ENCODE data around the gene NPBWR2. TPM values are rescaled to one million over a fixed set of nuclear protein-coding genes. Genes with fewer than 3 reads are reported as not detected.
A peak's percentile ranks its signal among the peaks of the same experiment; 100 is the strongest.
"Not testable (repeated sequence)": the region's sequence is repeated elsewhere in the genome, so short reads cannot be mapped to it uniquely, and the experiment has no call there.

The NPBWR2 gene
- total and polyA plus RNA-seq, 2 donors: 0.02 TPM; not detected in 1

DNA sequence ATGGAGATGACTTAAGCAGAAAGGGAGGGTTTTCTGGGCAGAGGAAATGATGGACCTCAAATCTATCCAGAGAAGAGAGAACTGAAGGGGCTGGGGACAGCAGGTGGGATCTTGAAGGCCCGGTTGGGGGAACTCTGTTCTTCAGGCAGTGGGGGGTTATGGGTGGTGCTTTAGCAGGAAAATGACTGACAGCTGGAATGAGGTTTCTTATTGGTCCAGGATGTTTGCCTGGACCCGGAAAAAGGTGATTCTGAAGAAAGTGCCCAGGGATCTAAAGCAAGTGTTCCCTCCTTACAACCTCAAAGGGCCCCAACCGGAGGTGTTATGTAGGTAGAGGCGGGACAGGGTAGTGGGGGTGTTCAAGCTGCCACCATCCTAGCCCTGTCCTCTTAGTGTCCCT lies 11.9 kb downstream of the NPBWR2 start:
- no peak for DNase-seq (ENCODE audit: low read depth in 6 of 9, low spot score in 9 of 9)
- Histone ChIP-seq H3K9me3 (ENCODE audit: control insufficient read depth in 2 of 2, insufficient read depth in 1 of 2, low read length in 1 of 2) (no peaks in the 10 kb centered on the region), H3K36me3 (ENCODE audit: control insufficient read depth in 2 of 2, insufficient read depth in 2 of 2, low read length in 1 of 2) (no peaks in the 10 kb centered on the region), H3K27me3 (ENCODE audit: control insufficient read depth in 2 of 2, insufficient read depth in 1 of 2, low read length in 1 of 2) (peaks cover under 1 to 11% of the 10 kb centered on the region in 2 donors), H3K4me3 (ENCODE audit: low read length in 2 of 2) (no peak overlapping the region), H3K27ac (ENCODE audit: low read depth in 1 of 2, low read length in 1 of 2) (no peak overlapping the region), H3K4me1 (ENCODE audit: control insufficient read depth in 2 of 2, insufficient read depth in 2 of 2, low read length in 2 of 2) (peaks cover 0 to 10% of the 10 kb centered on the region in 2 donors)
- 94% methylated on average over 4 of the region's 4 CpGs for WGBS

- no peak for DNase-seq (ENCODE audit: low read depth in 6 of 9, low spot score in 9 of 9)
- peaks cover 0 to 6% of the 10 kb centered on the region in 2 donors for H3K4me1 ChIP-seq (ENCODE audit: control insufficient read depth in 2 of 2, insufficient read depth in 2 of 2, low read length in 2 of 2)
- peaks cover 0 to 2% of the 10 kb centered on the region in 2 donors for H3K9me3 ChIP-seq (ENCODE audit: control insufficient read depth in 2 of 2, insufficient read depth in 1 of 2, low read length in 1 of 2)
- H3K27me3 ChIP-seq (ENCODE audit: control insufficient read depth in 2 of 2, insufficient read depth in 1 of 2, low read length in 1 of 2): peaks cover 0 to 17% of the 10 kb centered on the region in 2 donors
- WGBS: 94% methylated on average over 9 of the region's 9 CpGs
- no peak overlapping the region for H3K27ac ChIP-seq (ENCODE audit: low read depth in 1 of 2, low read length in 1 of 2)
- H3K36me3 ChIP-seq (ENCODE audit: control insufficient read depth in 2 of 2, insufficient read depth in 2 of 2, low read length in 1 of 2): no peaks in the 10 kb centered on the region
- no peak overlapping the region for H3K4me3 ChIP-seq (ENCODE audit: low read length in 2 of 2)
Measured at GRCh38 chr20:64093013-64093503, 14.3 kb downstream of the NPBWR2 start.

GRCh38 chr20:64092258-64093012 lies 14.9 kb downstream of the NPBWR2 start:
- Histone ChIP-seq H3K4me1 (ENCODE audit: control insufficient read depth in 2 of 2, insufficient read depth in 2 of 2, low read length in 2 of 2) (peaks cover 0 to 6% of the 10 kb centered on the region in 2 donors), H3K27me3 (ENCODE audit: control insufficient read depth in 2 of 2, insufficient read depth in 1 of 2, low read length in 1 of 2) (peaks cover 0 to 19% of the 10 kb centered on the region in 2 donors)

GRCh38 chr20:64091770-64092169 lies 15.6 kb downstream of the NPBWR2 start:
- H3K27me3 ChIP-seq (ENCODE audit: control insufficient read depth in 2 of 2, insufficient read depth in 1 of 2, low read length in 1 of 2): peaks cover 0 to 21% of the 10 kb centered on the region in 2 donors
- peaks cover 0 to 6% of the 10 kb centered on the region in 2 donors for H3K4me1 ChIP-seq (ENCODE audit: control insufficient read depth in 2 of 2, insufficient read depth in 2 of 2, low read length in 2 of 2)
- no peaks in the 10 kb centered on the region for H3K36me3 ChIP-seq (ENCODE audit: control insufficient read depth in 2 of 2, insufficient read depth in 2 of 2, low read length in 1 of 2)
- H3K27ac ChIP-seq (ENCODE audit: low read depth in 1 of 2, low read length in 1 of 2): no peak overlapping the region
- WGBS: 69% methylated on average over 16 of the region's 16 CpGs
- no peak overlapping the region for H3K4me3 ChIP-seq (ENCODE audit: low read length in 2 of 2)
- DNase-seq (ENCODE audit: low read depth in 6 of 9, low spot score in 9 of 9): peak in 1 of 9 donors; percentile 39
- H3K9me3 ChIP-seq (ENCODE audit: control insufficient read depth in 2 of 2, insufficient read depth in 1 of 2, low read length in 1 of 2): peaks cover under 1 to 11% of the 10 kb centered on the region in 2 donors

More at GRCh38 chr20:64092258-64093012, 14.9 kb downstream of the NPBWR2 start:
- Histone ChIP-seq H3K27ac (ENCODE audit: low read depth in 1 of 2, low read length in 1 of 2) (no peak overlapping the region), H3K4me3 (ENCODE audit: low read length in 2 of 2) (no peak overlapping the region), H3K9me3 (ENCODE audit: control insufficient read depth in 2 of 2, insufficient read depth in 1 of 2, low read length in 1 of 2) (peaks cover 0 to 8% of the 10 kb centered on the region in 2 donors), H3K36me3 (ENCODE audit: control insufficient read depth in 2 of 2, insufficient read depth in 2 of 2, low read length in 1 of 2) (no peaks in the 10 kb centered on the region)
- 89% methylated on average over 27 of the region's 27 CpGs for WGBS
- DNase-seq (ENCODE audit: low read depth in 6 of 9, low spot score in 9 of 9): no peak

GRCh38 chr20:64091340-64091739 lies 16.0 kb downstream of the NPBWR2 start:
- Histone ChIP-seq H3K4me1 (ENCODE audit: control insufficient read depth in 2 of 2, insufficient read depth in 2 of 2, low read length in 2 of 2) (peaks cover 0 to 6% of the 10 kb centered on the region in 2 donors), H3K9me3 (ENCODE audit: control insufficient read depth in 2 of 2, insufficient read depth in 1 of 2, low read length in 1 of 2) (peaks cover 3 to 14% of the 10 kb centered on the region in 2 donors), H3K27ac (ENCODE audit: low read depth in 1 of 2, low read length in 1 of 2) (no peak overlapping the region), H3K4me3 (ENCODE audit: low read length in 2 of 2) (no peak overlapping the region), H3K27me3 (ENCODE audit: control insufficient read depth in 2 of 2, insufficient read depth in 1 of 2, low read length in 1 of 2) (peaks cover 0 to 25% of the 10 kb centered on the region in 2 donors), H3K36me3 (ENCODE audit: control insufficient read depth in 2 of 2, insufficient read depth in 2 of 2, low read length in 1 of 2) (no peaks in the 10 kb centered on the region)
- no peak for DNase-seq (ENCODE audit: low read depth in 6 of 9, low spot score in 9 of 9)
- WGBS: 95% methylated on average over 19 of the region's 19 CpGs

DNA sequence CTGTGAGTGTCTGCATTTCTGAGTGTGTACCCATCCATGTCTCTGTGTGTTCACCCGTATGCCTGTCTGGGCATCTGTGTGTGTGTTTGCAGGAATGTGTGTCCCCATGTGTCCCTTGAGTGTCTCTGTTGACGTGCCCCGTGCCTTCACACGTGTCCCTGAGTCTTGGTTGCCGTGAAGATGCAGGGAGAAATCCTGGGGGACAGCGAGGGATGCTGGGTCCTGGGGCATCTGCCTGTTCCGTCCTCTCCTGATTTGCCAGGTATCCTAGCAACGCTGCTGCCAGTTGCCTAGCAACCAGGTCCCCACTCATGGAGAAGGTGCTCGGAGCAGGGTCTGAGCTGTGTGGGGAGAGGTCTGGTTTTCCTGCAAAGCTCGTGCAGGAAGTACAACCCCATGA lies 17.2 kb downstream of the NPBWR2 start:
- no peak overlapping the region for H3K4me3 ChIP-seq (ENCODE audit: low read length in 2 of 2)
- H3K27me3 ChIP-seq (ENCODE audit: control insufficient read depth in 2 of 2, insufficient read depth in 1 of 2, low read length in 1 of 2): peaks cover 6 to 37% of the 10 kb centered on the region in 2 donors
- peaks cover 3 to 17% of the 10 kb centered on the region in 2 donors for H3K9me3 ChIP-seq (ENCODE audit: control insufficient read depth in 2 of 2, insufficient read depth in 1 of 2, low read length in 1 of 2)
- no peaks in the 10 kb centered on the region for H3K36me3 ChIP-seq (ENCODE audit: control insufficient read depth in 2 of 2, insufficient read depth in 2 of 2, low read length in 1 of 2)
- DNase-seq (ENCODE audit: low read depth in 6 of 9, low spot score in 9 of 9): no peak
- H3K4me1 ChIP-seq (ENCODE audit: control insufficient read depth in 2 of 2, insufficient read depth in 2 of 2, low read length in 2 of 2): peaks cover 0 to 6% of the 10 kb centered on the region in 2 donors
- 94% methylated on average over 10 of the region's 10 CpGs for WGBS
- no peak overlapping the region for H3K27ac ChIP-seq (ENCODE audit: low read depth in 1 of 2, low read length in 1 of 2)

GRCh38 chr20:64088586-64088985 lies 18.8 kb downstream of the NPBWR2 start:
- peaks cover 22 to 53% of the 10 kb centered on the region in 2 donors for H3K27me3 ChIP-seq (ENCODE audit: control insufficient read depth in 2 of 2, insufficient read depth in 1 of 2, low read length in 1 of 2)
- not testable (repeated sequence) for H3K36me3 ChIP-seq (ENCODE audit: control insufficient read depth in 2 of 2, insufficient read depth in 2 of 2, low read length in 1 of 2); DNase-seq (ENCODE audit: low read depth in 6 of 9, low spot score in 9 of 9)

DNA sequence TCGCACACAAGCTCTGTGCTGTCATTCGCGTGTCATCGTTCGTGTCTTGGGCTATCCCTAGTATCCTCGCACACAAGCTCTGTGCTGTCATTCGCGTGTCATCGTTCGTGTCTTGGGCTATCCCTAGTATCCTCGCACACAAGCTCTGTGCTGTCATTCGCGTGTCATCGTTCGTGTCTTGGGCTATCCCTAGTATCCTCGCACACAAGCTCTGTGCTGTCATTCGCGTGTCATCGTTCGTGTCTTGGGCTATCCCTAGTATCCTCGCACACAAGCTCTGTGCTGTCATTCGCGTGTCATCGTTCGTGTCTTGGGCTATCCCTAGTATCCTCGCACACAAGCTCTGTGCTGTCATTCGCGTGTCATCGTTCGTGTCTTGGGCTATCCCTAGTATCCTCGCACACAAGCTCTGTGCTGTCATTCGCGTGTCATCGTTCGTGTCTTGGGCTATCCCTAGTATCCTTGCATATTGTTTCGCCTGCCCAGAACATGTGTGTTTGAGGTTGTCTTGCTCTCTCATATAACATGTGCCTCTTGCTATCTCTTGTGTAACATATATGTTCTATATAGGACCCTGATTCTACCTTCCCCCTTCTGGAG lies 20.0 kb downstream of the NPBWR2 start:
- peaks cover 31 to 61% of the 10 kb centered on the region in 2 donors for H3K27me3 ChIP-seq (ENCODE audit: control insufficient read depth in 2 of 2, insufficient read depth in 1 of 2, low read length in 1 of 2)
- not testable (repeated sequence) for DNase-seq (ENCODE audit: low read depth in 6 of 9, low spot score in 9 of 9)

More at GRCh38 chr20:64088586-64088985, 18.8 kb downstream of the NPBWR2 start:
- H3K4me3 ChIP-seq (ENCODE audit: low read length in 2 of 2); H3K27ac ChIP-seq (ENCODE audit: low read depth in 1 of 2, low read length in 1 of 2): not testable (repeated sequence)
- Histone ChIP-seq H3K9me3 (ENCODE audit: control insufficient read depth in 2 of 2, insufficient read depth in 1 of 2, low read length in 1 of 2) (peaks cover 3 to 17% of the 10 kb centered on the region in 2 donors), H3K4me1 (ENCODE audit: control insufficient read depth in 2 of 2, insufficient read depth in 2 of 2, low read length in 2 of 2) (peaks cover 8 to 14% of the 10 kb centered on the region in 2 donors)

GRCh38 chr20:64086801-64087200 lies 20.6 kb downstream of the NPBWR2 start:
- Histone ChIP-seq H3K9me3 (ENCODE audit: control insufficient read depth in 2 of 2, insufficient read depth in 1 of 2, low read length in 1 of 2) (peaks cover 3 to 22% of the 10 kb centered on the region in 2 donors), H3K27me3 (ENCODE audit: control insufficient read depth in 2 of 2, insufficient read depth in 1 of 2, low read length in 1 of 2) (peaks cover 31 to 64% of the 10 kb centered on the region in 2 donors), H3K36me3 (ENCODE audit: control insufficient read depth in 2 of 2, insufficient read depth in 2 of 2, low read length in 1 of 2) (no peaks in the 10 kb centered on the region), H3K27ac (ENCODE audit: low read depth in 1 of 2, low read length in 1 of 2) (no peak overlapping the region), H3K4me3 (ENCODE audit: low read length in 2 of 2) (no peak overlapping the region), H3K4me1 (ENCODE audit: control insufficient read depth in 2 of 2, insufficient read depth in 2 of 2, low read length in 2 of 2) (peaks cover 16 to 24% of the 10 kb centered on the region in 2 donors)
- WGBS: 97% methylated on average over 10 of the region's 11 CpGs
- no peak for DNase-seq (ENCODE audit: low read depth in 6 of 9, low spot score in 9 of 9)

More for the DNA sequence above, 20.0 kb downstream of the NPBWR2 start:
- H3K9me3 ChIP-seq (ENCODE audit: control insufficient read depth in 2 of 2, insufficient read depth in 1 of 2, low read length in 1 of 2): peaks cover 3 to 22% of the 10 kb centered on the region in 2 donors
- not testable (repeated sequence) for H3K4me3 ChIP-seq (ENCODE audit: low read length in 2 of 2); H3K36me3 ChIP-seq (ENCODE audit: control insufficient read depth in 2 of 2, insufficient read depth in 2 of 2, low read length in 1 of 2); H3K27ac ChIP-seq (ENCODE audit: low read depth in 1 of 2, low read length in 1 of 2)
- WGBS: over 99% methylated on average over 6 of the region's 36 CpGs
- peaks cover 14 to 24% of the 10 kb centered on the region in 2 donors for H3K4me1 ChIP-seq (ENCODE audit: control insufficient read depth in 2 of 2, insufficient read depth in 2 of 2, low read length in 2 of 2)
